ENCODE measurements around the gene WASHC2A.
"Not testable (repeated sequence)": the region's sequence is repeated elsewhere in the genome, so short reads cannot be mapped to it uniquely, and the experiment has no call there.

The WASHC2A gene

GRCh38 chr10:50132841-50133240 lies 65.1 kb downstream of the WASHC2A start:
- not testable (repeated sequence) for H3F3A ChIP-seq (ENCODE audit: insufficient read depth); H4K20me1 ChIP-seq (ENCODE audit: low read depth, low read length); H3K27ac ChIP-seq (ENCODE audit: low read depth, low read length); H3K9me2 ChIP-seq (replicated peaks; ENCODE audit: insufficient read depth, low read length); H3K27me3 ChIP-seq (ENCODE audit: low read length); H3K9ac ChIP-seq (ENCODE audit: low read length); H3K79me2 ChIP-seq (ENCODE audit: insufficient read depth, low read length); H2AFZ ChIP-seq (ENCODE audit: low read depth, low read length, severe bottlenecking); H3K9me3 ChIP-seq (ENCODE audit: insufficient read depth, low read length); H3K4me2 ChIP-seq (ENCODE audit: low read depth, low read length, poor library complexity, severe bottlenecking); H3K36me3 ChIP-seq (ENCODE audit: low read length); H3K4me3 ChIP-seq (ENCODE audit: insufficient read depth, low read length, poor library complexity, severe bottlenecking)

GRCh38 chr10:50143512-50144174 lies 75.9 kb downstream of the WASHC2A start:
- not testable (repeated sequence) for H3K27me3 ChIP-seq (ENCODE audit: low read length); H3K9me2 ChIP-seq (replicated peaks; ENCODE audit: insufficient read depth, low read length); H3K27ac ChIP-seq (ENCODE audit: low read depth, low read length); H4K20me1 ChIP-seq (ENCODE audit: low read depth, low read length); H3K4me2 ChIP-seq (ENCODE audit: low read depth, low read length, poor library complexity, severe bottlenecking); H3K9ac ChIP-seq (ENCODE audit: low read length); H3K4me3 ChIP-seq (ENCODE audit: insufficient read depth, low read length, poor library complexity, severe bottlenecking); H3K36me3 ChIP-seq (ENCODE audit: low read length); H3F3A ChIP-seq (ENCODE audit: insufficient read depth); H3K79me2 ChIP-seq (ENCODE audit: insufficient read depth, low read length); H3K9me3 ChIP-seq (ENCODE audit: insufficient read depth, low read length); H2AFZ ChIP-seq (ENCODE audit: low read depth, low read length, severe bottlenecking)

GRCh38 chr10:50145575-50145974 lies 77.8 kb downstream of the WASHC2A start:
- not testable (repeated sequence) for H3K9ac ChIP-seq (ENCODE audit: low read length); H3K27ac ChIP-seq (ENCODE audit: low read depth, low read length); H3K9me2 ChIP-seq (replicated peaks; ENCODE audit: insufficient read depth, low read length); H3K4me3 ChIP-seq (ENCODE audit: insufficient read depth, low read length, poor library complexity, severe bottlenecking); H2AFZ ChIP-seq (ENCODE audit: low read depth, low read length, severe bottlenecking); H4K20me1 ChIP-seq (ENCODE audit: low read depth, low read length); H3K27me3 ChIP-seq (ENCODE audit: low read length); H3K79me2 ChIP-seq (ENCODE audit: insufficient read depth, low read length); H3K9me3 ChIP-seq (ENCODE audit: insufficient read depth, low read length); H3K4me2 ChIP-seq (ENCODE audit: low read depth, low read length, poor library complexity, severe bottlenecking); H3F3A ChIP-seq (ENCODE audit: insufficient read depth); H3K36me3 ChIP-seq (ENCODE audit: low read length)

- H3K4me3 ChIP-seq (ENCODE audit: insufficient read depth, low read length, poor library complexity, severe bottlenecking) = no peak overlapping the region
Measured at GRCh38 chr10:50152792-50153272, 85.1 kb downstream of the WASHC2A start.

GRCh38 chr10:50157868-50158267 lies 90.1 kb downstream of the WASHC2A start:
- not testable (repeated sequence) for H3K27ac ChIP-seq (ENCODE audit: low read depth, low read length); H2AFZ ChIP-seq (ENCODE audit: low read depth, low read length, severe bottlenecking); H3K27me3 ChIP-seq (ENCODE audit: low read length); H3K9ac ChIP-seq (ENCODE audit: low read length); H3K79me2 ChIP-seq (ENCODE audit: insufficient read depth, low read length); H3K4me2 ChIP-seq (ENCODE audit: low read depth, low read length, poor library complexity, severe bottlenecking); H3K4me3 ChIP-seq (ENCODE audit: insufficient read depth, low read length, poor library complexity, severe bottlenecking); H4K20me1 ChIP-seq (ENCODE audit: low read depth, low read length); H3F3A ChIP-seq (ENCODE audit: insufficient read depth); H3K9me3 ChIP-seq (ENCODE audit: insufficient read depth, low read length); H3K9me2 ChIP-seq (replicated peaks; ENCODE audit: insufficient read depth, low read length); H3K36me3 ChIP-seq (ENCODE audit: low read length)

More at GRCh38 chr10:50152792-50153272, 85.1 kb downstream of the WASHC2A start:
- H2AFZ ChIP-seq (ENCODE audit: low read depth, low read length, severe bottlenecking) = no peak overlapping the region
- H3F3A ChIP-seq (ENCODE audit: insufficient read depth) = no peaks in the 10 kb centered on the region
- H4K20me1 ChIP-seq (ENCODE audit: low read depth, low read length) = no peaks in the 10 kb centered on the region
- TF ChIP-seq EZH2phosphoT487 (conservative IDR thresholded peaks at IDR 0.05; ENCODE audit: low read length) (no peak), CTCF (IDR thresholded peaks at IDR 0.05; ENCODE audit: insufficient read depth, low read length, poor library complexity, severe bottlenecking) (no peak)
- H3K36me3 ChIP-seq (ENCODE audit: low read length) = no peaks in the 10 kb centered on the region
- no peaks in the 10 kb centered on the region for H3K27me3 ChIP-seq (ENCODE audit: low read length)
- no peak overlapping the region for H3K4me2 ChIP-seq (ENCODE audit: low read depth, low read length, poor library complexity, severe bottlenecking)
- no peaks in the 10 kb centered on the region for H3K9me2 ChIP-seq (replicated peaks; ENCODE audit: insufficient read depth, low read length)
- no peak overlapping the region for H3K9ac ChIP-seq (ENCODE audit: low read length)
- no peaks in the 10 kb centered on the region for H3K79me2 ChIP-seq (ENCODE audit: insufficient read depth, low read length)
- H3K9me3 ChIP-seq (ENCODE audit: insufficient read depth, low read length) = no peaks in the 10 kb centered on the region
- H3K27ac ChIP-seq (ENCODE audit: low read depth, low read length) = no peak overlapping the region

GRCh38 chr10:50159856-50160255 lies 92.1 kb downstream of the WASHC2A start:
- not testable (repeated sequence) for H3K9me3 ChIP-seq (ENCODE audit: insufficient read depth, low read length); H3F3A ChIP-seq (ENCODE audit: insufficient read depth); H3K9me2 ChIP-seq (replicated peaks; ENCODE audit: insufficient read depth, low read length); H3K27me3 ChIP-seq (ENCODE audit: low read length); H4K20me1 ChIP-seq (ENCODE audit: low read depth, low read length); H3K4me2 ChIP-seq (ENCODE audit: low read depth, low read length, poor library complexity, severe bottlenecking); H2AFZ ChIP-seq (ENCODE audit: low read depth, low read length, severe bottlenecking); H3K9ac ChIP-seq (ENCODE audit: low read length); H3K4me3 ChIP-seq (ENCODE audit: insufficient read depth, low read length, poor library complexity, severe bottlenecking); H3K36me3 ChIP-seq (ENCODE audit: low read length); H3K27ac ChIP-seq (ENCODE audit: low read depth, low read length); H3K79me2 ChIP-seq (ENCODE audit: insufficient read depth, low read length)

- not testable (repeated sequence) for H3K9ac ChIP-seq (ENCODE audit: low read length); H4K20me1 ChIP-seq (ENCODE audit: low read depth, low read length); H3K27me3 ChIP-seq (ENCODE audit: low read length); H3K27ac ChIP-seq (ENCODE audit: low read depth, low read length); H3K79me2 ChIP-seq (ENCODE audit: insufficient read depth, low read length); H3K4me3 ChIP-seq (ENCODE audit: insufficient read depth, low read length, poor library complexity, severe bottlenecking); H3K9me2 ChIP-seq (replicated peaks; ENCODE audit: insufficient read depth, low read length); H2AFZ ChIP-seq (ENCODE audit: low read depth, low read length, severe bottlenecking); H3K4me2 ChIP-seq (ENCODE audit: low read depth, low read length, poor library complexity, severe bottlenecking); H3F3A ChIP-seq (ENCODE audit: insufficient read depth); H3K9me3 ChIP-seq (ENCODE audit: insufficient read depth, low read length); H3K36me3 ChIP-seq (ENCODE audit: low read length)
Measured at GRCh38 chr10:50165038-50165437, 97.3 kb downstream of the WASHC2A start.
